Measurements from ENCODE around the gene ANKFN1. TPM values are rescaled to one million over a fixed set of nuclear protein-coding genes. Genes with fewer than 3 reads are reported as not detected.

ANKFN1 gene
- total and polyA plus RNA-seq, 10 of the 15 experiments (the other 5 are each of a cell fraction or from before 2014, with no cell fraction given): 0.19 TPM; not detected in 9

DNA sequence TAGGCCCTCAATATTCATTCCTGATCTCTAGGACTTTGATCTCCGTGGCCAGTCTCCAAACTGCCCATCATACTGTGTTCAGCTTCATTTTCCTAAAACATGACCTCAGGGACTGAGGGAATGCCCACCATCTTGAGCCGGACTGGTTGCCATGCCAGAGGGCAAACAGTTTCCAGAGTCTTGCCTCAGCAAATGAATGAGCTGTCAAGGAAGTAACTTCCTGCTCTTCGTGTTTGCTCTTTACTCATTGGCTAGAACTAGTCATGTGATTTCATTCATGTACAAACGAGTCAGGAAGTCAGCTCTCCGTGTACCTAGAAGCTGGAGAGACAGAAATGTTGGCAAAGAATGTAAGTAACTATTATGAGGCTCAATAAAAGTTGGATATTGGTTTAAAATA, 50.2 kb downstream of the ANKFN1 start (continued):
- TF ChIP-seq, protein P1, sequence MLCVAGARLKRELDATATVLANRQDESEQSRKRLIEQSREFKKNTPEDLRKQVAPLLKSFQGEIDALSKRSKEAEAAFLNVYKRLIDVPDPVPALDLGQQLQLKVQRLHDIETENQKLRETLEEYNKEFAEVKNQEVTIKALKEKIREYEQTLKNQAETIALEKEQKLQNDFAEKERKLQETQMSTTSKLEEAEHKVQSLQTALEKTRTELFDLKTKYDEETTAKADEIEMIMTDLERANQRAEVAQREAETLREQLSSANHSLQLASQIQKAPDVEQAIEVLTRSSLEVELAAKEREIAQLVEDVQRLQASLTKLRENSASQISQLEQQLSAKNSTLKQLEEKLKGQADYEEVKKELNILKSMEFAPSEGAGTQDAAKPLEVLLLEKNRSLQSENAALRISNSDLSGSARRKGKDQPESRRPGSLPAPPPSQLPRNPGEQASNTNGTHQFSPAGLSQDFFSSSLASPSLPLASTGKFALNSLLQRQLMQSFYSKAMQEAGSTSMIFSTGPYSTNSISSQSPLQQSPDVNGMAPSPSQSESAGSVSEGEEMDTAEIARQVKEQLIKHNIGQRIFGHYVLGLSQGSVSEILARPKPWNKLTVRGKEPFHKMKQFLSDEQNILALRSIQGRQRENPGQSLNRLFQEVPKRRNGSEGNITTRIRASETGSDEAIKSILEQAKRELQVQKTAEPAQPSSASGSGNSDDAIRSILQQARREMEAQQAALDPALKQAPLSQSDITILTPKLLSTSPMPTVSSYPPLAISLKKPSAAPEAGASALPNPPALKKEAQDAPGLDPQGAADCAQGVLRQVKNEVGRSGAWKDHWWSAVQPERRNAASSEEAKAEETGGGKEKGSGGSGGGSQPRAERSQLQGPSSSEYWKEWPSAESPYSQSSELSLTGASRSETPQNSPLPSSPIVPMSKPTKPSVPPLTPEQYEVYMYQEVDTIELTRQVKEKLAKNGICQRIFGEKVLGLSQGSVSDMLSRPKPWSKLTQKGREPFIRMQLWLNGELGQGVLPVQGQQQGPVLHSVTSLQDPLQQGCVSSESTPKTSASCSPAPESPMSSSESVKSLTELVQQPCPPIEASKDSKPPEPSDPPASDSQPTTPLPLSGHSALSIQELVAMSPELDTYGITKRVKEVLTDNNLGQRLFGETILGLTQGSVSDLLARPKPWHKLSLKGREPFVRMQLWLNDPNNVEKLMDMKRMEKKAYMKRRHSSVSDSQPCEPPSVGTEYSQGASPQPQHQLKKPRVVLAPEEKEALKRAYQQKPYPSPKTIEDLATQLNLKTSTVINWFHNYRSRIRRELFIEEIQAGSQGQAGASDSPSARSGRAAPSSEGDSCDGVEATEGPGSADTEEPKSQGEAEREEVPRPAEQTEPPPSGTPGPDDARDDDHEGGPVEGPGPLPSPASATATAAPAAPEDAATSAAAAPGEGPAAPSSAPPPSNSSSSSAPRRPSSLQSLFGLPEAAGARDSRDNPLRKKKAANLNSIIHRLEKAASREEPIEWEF (IDR thresholded peaks at IDR 0.05; ENCODE audit: insufficient replicate concordance, low read depth, low read length): no peak
- TF ChIP-seq ZSCAN29 (IDR thresholded peaks at IDR 0.05): no peak
- no peak for TF ChIP-seq KDM1A (IDR thresholded peaks at IDR 0.05; ENCODE audit: borderline replicate concordance)
- TF ChIP-seq TCF3 (IDR thresholded peaks at IDR 0.05; ENCODE audit: borderline replicate concordance, insufficient read depth, low read depth, low read length): no peak
- TF ChIP-seq RFX5 (IDR thresholded peaks at IDR 0.05; ENCODE audit: low read depth, low read length): no peak
- TF ChIP-seq SIN3A (IDR thresholded peaks at IDR 0.05; ENCODE audit: low read depth, low read length): no peak
- no peak for TF ChIP-seq CREM (IDR thresholded peaks at IDR 0.05; ENCODE audit: low read depth)

DNA sequence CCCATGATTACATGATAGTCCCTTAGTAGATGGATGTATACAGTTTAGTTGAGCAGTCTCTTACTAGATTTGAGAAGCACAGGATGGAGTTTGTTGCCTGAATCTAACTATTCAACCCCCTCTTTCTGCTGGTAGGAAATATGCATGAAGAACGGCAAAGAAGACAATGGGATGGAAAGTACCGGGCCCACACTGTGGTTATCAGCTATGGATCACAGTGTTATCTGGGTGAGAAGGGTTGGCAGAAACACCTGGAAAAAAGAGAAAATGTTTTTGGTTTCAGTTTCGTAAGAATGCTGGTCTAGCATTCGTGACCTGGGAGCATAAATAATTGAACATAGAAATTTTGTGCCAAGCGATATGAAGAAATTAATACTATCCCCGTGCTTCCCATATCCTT, 53.1 kb downstream of the ANKFN1 start:
- Histone ChIP-seq H3K4me3 (no peak overlapping the region), H3K9me3 (replicated peaks; ENCODE audit: control insufficient read depth, insufficient read depth, low read length) (no peaks in the 10 kb centered on the region), H3K36me3 (ENCODE audit: control insufficient read depth in 2 of 2, insufficient read depth in 2 of 2, low read length in 1 of 2) (no peaks in the 10 kb centered on the region), H2AFZ (ENCODE audit: control insufficient read depth, low read depth, low read length) (no peak overlapping the region), H4K20me1 (ENCODE audit: control insufficient read depth, insufficient read depth) (no peaks in the 10 kb centered on the region), H3K4me1 (ENCODE audit: control insufficient read depth, insufficient read depth, low read length) (no peaks in the 10 kb centered on the region), H3K79me2 (ENCODE audit: control insufficient read depth, insufficient read depth, low read length) (no peaks in the 10 kb centered on the region), H3K27ac (ENCODE audit: control insufficient read depth, insufficient read depth) (no peak overlapping the region), H3K27me3 (replicated peaks in 1 of 2; ENCODE audit: control insufficient read depth in 2 of 2, insufficient read depth in 2 of 2, low read length in 1 of 2) (no peaks in the 10 kb centered on the region), H3K4me2 (ENCODE audit: control insufficient read depth, insufficient read depth) (no peak overlapping the region), H3K9ac (ENCODE audit: control insufficient read depth, insufficient read depth, low read length) (no peak overlapping the region)
- WGBS (ENCODE audit: insufficient coverage, insufficient replicate concordance, low lambda C conversion rate, missing lambda C conversion rate): 50% methylated on average over 6 of the region's 6 CpGs
- intact Hi-C loops (cut with micrococcal nuclease; ENCODE audit: unreplicated experiment) (no loop called here), in situ Hi-C loops (cut with MboI) (no loop called here)
- DNase-seq (ENCODE audit: low read depth, low spot score) (no peak), ATAC-seq (no peak), FAIRE-seq (no peak)
- BruUV-seq (replicated peaks): no TSS peak
- SMC1A ChIA-PET (ENCODE audit: uncharacterized antibody, unreplicated experiment): interaction anchor here (0.6 kb wide), 1 partner anchor 115 kb away, joined by 3 read pairs; no protein-coding TSS in a partner anchor
- POLR2A ChIA-PET: no interaction called here
- CTCF ChIA-PET: no interaction called here
- RAD21 ChIA-PET (ENCODE audit: unreplicated experiment): no interaction called here
- TF ChIP-seq NFYB (IDR thresholded peaks at IDR 0.05; ENCODE audit: insufficient read depth, low read depth, low read length) (no peak), EP300 (IDR thresholded peaks at IDR 0.05; ENCODE audit: borderline replicate concordance in 1 of 2, control insufficient read depth in 1 of 2, low read depth in 2 of 2, low read length in 2 of 2) (no peak), CBX5 (IDR thresholded peaks at IDR 0.05; ENCODE audit: low read depth) (no peak)
- TF ChIP-seq, protein P2, sequence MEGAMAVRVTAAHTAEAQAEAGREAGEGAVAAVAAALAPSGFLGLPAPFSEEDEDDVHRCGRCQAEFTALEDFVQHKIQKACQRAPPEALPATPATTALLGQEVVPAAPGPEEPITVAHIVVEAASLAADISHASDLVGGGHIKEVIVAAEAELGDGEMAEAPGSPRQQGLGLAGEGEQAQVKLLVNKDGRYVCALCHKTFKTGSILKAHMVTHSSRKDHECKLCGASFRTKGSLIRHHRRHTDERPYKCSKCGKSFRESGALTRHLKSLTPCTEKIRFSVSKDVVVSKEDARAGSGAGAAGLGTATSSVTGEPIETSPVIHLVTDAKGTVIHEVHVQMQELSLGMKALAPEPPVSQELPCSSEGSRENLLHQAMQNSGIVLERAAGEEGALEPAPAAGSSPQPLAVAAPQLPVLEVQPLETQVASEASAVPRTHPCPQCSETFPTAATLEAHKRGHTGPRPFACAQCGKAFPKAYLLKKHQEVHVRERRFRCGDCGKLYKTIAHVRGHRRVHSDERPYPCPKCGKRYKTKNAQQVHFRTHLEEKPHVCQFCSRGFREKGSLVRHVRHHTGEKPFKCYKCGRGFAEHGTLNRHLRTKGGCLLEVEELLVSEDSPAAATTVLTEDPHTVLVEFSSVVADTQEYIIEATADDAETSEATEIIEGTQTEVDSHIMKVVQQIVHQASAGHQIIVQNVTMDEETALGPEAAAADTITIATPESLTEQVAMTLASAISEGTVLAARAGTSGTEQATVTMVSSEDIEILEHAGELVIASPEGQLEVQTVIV (IDR thresholded peaks at IDR 0.05; ENCODE audit: borderline replicate concordance, partially characterized antibody): no peak
- TF ChIP-seq, protein P3, sequence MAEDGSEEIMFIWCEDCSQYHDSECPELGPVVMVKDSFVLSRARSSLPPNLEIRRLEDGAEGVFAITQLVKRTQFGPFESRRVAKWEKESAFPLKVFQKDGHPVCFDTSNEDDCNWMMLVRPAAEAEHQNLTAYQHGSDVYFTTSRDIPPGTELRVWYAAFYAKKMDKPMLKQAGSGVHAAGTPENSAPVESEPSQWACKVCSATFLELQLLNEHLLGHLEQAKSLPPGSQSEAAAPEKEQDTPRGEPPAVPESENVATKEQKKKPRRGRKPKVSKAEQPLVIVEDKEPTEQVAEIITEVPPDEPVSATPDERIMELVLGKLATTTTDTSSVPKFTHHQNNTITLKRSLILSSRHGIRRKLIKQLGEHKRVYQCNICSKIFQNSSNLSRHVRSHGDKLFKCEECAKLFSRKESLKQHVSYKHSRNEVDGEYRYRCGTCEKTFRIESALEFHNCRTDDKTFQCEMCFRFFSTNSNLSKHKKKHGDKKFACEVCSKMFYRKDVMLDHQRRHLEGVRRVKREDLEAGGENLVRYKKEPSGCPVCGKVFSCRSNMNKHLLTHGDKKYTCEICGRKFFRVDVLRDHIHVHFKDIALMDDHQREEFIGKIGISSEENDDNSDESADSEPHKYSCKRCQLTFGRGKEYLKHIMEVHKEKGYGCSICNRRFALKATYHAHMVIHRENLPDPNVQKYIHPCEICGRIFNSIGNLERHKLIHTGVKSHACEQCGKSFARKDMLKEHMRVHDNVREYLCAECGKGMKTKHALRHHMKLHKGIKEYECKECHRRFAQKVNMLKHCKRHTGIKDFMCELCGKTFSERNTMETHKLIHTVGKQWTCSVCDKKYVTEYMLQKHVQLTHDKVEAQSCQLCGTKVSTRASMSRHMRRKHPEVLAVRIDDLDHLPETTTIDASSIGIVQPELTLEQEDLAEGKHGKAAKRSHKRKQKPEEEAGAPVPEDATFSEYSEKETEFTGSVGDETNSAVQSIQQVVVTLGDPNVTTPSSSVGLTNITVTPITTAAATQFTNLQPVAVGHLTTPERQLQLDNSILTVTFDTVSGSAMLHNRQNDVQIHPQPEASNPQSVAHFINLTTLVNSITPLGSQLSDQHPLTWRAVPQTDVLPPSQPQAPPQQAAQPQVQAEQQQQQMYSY (CRISPR knock-in tag; IDR thresholded peaks at IDR 0.05): no peak
